ENCODE measurements around the gene STAT5B.

The STAT5B gene

DNA sequence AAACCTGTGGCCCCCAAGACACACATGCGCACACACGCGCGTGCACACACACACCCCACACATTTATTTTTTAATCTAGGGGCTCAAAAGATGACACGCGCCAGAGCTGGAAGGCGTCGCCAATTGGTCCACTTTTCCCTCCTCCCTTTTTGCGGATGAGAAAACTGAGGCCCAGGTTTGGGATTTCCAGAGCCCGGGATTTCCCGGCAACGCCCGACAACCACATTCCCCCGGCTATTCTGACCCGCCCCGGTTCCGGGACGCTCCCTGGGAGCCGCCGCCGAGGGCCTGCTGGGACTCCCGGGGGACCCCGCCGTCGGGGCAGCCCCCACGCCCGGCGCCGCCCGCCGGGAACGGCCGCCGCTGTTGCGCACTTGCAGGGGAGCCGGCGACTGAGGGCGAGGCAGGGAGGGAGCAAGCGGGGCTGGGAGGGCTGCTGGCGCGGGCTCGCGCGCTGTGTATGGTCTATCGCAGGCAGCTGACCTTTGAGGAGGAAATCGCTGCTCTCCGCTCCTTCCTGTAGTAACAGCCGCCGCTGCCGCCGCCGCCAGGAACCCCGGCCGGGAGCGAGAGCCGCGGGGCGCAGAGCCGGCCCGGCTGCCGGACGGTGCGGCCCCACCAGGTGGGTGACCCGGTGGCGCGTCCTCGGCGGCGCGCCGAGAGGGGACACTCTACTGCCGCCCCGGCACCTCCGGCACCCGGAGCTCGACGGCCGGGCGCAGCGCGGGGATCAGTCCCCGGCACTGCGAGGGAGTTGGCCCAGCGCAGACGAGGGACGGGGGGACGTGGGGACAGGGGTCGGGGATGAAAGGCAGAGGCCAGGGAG lies 12.0 kb upstream of the STAT5B start, which contains the start of gene STAT5A:
Gene STAT5A, plus strand, starts transcription at position 522 of the 826 bp plus-strand sequence. CDS start 914 bp downstream, outside the sequence.
- H3K4me3 ChIP-seq (ENCODE audit: low read depth, low read length) = peak within 1 kb of the TSS; percentile 30
- in situ Hi-C loops (cut with HindIII; ENCODE audit: low sequenced_read_pairs) = no loop called here
- DNase-seq (ENCODE audit: low read depth) = peak; percentile 41
- TF ChIP-seq, protein P1, sequence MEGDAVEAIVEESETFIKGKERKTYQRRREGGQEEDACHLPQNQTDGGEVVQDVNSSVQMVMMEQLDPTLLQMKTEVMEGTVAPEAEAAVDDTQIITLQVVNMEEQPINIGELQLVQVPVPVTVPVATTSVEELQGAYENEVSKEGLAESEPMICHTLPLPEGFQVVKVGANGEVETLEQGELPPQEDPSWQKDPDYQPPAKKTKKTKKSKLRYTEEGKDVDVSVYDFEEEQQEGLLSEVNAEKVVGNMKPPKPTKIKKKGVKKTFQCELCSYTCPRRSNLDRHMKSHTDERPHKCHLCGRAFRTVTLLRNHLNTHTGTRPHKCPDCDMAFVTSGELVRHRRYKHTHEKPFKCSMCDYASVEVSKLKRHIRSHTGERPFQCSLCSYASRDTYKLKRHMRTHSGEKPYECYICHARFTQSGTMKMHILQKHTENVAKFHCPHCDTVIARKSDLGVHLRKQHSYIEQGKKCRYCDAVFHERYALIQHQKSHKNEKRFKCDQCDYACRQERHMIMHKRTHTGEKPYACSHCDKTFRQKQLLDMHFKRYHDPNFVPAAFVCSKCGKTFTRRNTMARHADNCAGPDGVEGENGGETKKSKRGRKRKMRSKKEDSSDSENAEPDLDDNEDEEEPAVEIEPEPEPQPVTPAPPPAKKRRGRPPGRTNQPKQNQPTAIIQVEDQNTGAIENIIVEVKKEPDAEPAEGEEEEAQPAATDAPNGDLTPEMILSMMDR (IDR thresholded peaks at IDR 0.05; ENCODE audit: low read depth, low read length, missing control alignments) = no peak

DNA sequence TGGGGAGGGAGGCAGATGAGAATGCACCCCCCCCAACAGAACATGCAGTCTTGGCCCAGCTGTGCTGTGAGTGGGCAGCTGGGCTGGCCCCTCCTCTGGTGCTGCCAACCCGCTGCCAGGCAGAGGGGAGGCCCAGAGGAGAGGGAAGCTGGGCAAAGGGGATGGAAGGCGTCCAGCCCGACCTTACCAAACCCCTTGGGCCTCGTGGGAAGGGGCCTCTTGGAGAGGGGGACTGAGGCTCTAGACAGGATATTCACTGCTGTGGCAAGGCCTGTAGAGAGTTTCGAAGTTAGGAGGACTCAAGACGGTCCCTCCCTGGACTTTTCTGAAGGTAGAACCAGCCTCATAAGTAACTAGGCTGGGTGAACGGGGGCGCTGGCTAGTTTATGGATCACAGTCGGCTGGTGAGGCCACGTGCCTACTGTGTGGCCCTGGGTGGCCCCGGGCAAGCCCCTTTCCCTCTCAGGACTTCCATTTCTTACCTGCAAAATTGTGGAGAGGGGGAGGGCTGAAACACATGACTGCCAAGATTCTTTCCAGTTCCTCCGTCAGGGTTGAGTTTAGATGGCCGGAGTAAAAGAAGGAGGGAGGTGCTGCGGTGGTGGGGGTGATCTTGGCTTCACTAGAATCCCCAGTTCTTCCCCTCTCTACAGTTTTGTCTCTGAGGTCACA lies 11.2 kb upstream of the STAT5B start:
- in situ Hi-C loops (cut with HindIII; ENCODE audit: low sequenced_read_pairs) = no loop called here
- no peak for DNase-seq (ENCODE audit: low read depth)
- H3K4me3 ChIP-seq (ENCODE audit: low read depth, low read length) = peak overlapping the region; percentile 30
- TF ChIP-seq, protein P1 (IDR thresholded peaks at IDR 0.05; ENCODE audit: low read depth, low read length, missing control alignments) = no peak

DNA sequence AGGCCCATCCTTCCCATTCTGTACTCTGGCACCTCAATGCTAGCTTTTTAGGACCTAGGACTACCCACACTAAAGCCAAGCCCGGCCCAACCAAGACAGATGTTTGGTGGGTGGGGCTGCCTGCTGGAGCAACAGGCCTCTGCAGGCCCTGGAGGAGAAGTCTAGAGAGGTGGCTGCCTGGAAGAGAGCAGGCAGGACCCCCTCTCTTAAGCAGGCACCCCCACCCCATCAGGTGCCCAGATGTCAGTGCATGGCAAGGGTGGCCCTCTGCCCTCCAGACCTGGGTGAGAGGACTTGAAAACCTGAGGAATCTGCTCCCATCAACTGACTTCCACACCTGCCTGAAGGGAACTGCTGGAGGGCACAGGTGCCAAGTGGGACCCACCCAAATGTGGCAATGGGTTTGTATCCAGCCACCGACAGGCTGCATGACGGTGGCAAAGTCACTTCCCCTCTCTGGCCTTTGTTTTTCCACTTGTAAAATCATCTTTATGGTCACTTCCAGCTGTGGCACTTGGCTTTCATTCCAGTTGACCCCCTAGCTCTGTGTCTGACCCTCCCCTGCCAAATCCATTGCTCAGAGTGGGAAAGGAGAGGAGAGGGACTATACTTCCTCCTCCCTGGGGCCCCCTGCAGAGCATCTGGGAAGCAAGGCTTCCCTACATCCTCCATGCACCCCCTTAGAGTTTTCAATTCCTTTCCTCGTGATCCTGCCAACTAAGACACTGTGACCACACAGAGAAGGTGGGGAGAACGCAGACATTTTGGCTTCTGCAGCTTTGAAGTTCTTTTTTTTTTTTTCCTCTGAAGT lies 10.4 kb upstream of the STAT5B start:
- in situ Hi-C loops (cut with HindIII; ENCODE audit: low sequenced_read_pairs) = no loop called here
- H3K4me3 ChIP-seq (ENCODE audit: low read depth, low read length) = no peak overlapping the region
- no peak for DNase-seq (ENCODE audit: low read depth)
- TF ChIP-seq, protein P1 (IDR thresholded peaks at IDR 0.05; ENCODE audit: low read depth, low read length, missing control alignments) = no peak

DNA sequence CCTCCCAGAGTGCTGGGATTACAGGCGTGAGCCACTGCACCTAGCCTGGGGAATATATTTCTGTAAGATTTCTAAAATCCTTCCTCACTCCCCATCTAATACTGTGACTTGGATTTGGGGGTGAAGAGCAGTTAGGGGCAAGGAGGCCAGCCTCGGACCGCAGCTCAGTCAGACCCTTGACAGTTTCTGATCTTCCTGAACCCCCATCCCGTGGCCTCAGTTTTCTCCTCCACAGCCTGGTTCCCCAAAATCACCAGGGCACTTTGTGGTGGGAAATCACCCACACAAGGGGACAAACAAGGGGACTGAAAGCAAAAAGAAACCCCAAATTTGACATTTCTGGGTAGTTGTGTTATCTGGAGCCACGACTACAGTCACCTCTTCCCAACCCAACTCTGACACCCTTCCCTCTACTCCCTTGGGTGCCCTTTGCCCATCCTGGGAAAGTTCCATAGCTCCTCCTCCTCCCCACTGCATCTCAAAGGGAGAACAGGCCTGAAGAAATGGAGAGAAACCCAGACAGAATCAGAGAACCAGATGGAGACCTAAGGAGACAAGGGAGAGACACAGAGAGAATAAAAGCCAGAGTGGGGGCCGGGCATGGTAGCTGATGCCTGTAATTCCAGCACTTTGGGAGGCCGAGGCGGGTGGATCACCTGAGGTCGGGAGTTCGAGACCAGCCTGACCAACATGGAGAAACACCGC lies 9.3 kb upstream of the STAT5B start:
- TF ChIP-seq, protein P1 (IDR thresholded peaks at IDR 0.05; ENCODE audit: low read depth, low read length, missing control alignments) = no peak
- no peak for DNase-seq (ENCODE audit: low read depth)
- in situ Hi-C loops (cut with HindIII; ENCODE audit: low sequenced_read_pairs) = no loop called here
- no peak overlapping the region for H3K4me3 ChIP-seq (ENCODE audit: low read depth, low read length)

DNA sequence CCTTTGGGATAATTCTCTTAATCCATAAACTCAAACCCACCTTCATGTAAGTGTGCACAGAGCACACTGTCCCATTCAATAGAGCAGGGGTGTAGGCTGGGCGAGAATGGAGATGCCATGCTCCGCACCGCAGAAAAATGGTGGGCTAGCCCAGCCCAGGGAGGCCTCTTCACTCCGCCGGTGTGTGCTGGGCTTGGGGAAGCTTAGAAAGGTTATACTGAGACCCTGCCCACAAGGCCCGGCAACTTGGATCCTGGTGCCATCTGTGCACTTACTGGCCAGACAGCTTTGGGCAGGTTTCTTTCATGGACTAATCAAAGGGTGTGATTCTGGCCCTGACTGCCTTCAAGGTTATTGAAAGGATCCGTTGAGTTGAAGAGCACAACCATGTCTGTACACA lies 8.4 kb upstream of the STAT5B start:
- in situ Hi-C loops (cut with HindIII; ENCODE audit: low sequenced_read_pairs) = no loop called here
- H3K4me3 ChIP-seq (ENCODE audit: low read depth, low read length) = no peak overlapping the region
- TF ChIP-seq, protein P1 (IDR thresholded peaks at IDR 0.05; ENCODE audit: low read depth, low read length, missing control alignments) = no peak
- DNase-seq (ENCODE audit: low read depth) = no peak

DNA sequence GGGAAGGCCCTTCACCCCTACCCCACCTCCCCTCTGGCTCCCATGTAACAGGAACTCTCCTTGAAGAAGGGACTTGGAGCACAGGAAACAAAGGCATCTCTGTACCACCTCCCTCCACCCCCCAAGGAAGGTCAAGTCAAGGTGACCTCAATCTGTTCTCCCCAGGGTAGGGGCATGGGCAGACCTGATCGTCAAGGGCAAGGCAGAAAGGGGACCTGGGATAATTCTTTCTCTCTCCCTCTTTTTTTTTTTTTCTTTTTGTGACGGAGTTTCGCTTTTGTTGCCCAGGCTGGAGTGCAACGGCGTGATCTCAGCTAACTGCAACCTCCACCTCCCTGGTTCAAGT lies 7.8 kb upstream of the STAT5B start:
- H3K4me3 ChIP-seq (ENCODE audit: low read depth, low read length) = no peak overlapping the region
- DNase-seq (ENCODE audit: low read depth) = no peak
- TF ChIP-seq, protein P1 (IDR thresholded peaks at IDR 0.05; ENCODE audit: low read depth, low read length, missing control alignments) = no peak
- in situ Hi-C loops (cut with HindIII; ENCODE audit: low sequenced_read_pairs) = no loop called here

Data from astrocyte of the cerebellum (primary cell).